GM21423 (cell line): ENCODE results near the gene TMEM161A.
"Not testable (repeated sequence)": the region's sequence is repeated elsewhere in the genome, so short reads cannot be mapped to it uniquely, and the experiment has no call there.

Source experiments
- ATAC-seq: cut with Tn5 transposase; IDR thresholded peaks from one replicate; pipeline ENCODE4 v1.9.1; 2021; ENCODE audit warnings: mild to moderate bottlenecking, moderate library complexity; ENCODE audit not compliant: unreplicated experiment

TMEM161A gene

GRCh38 chr19:19122902-19123301 is 15.4 kb downstream of the TMEM161A start:
- no peak for ATAC-seq

- ATAC-seq: no peak
Observed at GRCh38 chr19:19121371-19121770, 16.9 kb downstream of the TMEM161A start.

- ATAC-seq: no peak
Observed at GRCh38 chr19:19120308-19121231, 17.7 kb downstream of the TMEM161A start.

GRCh38 chr19:19119325-19120237 is 18.7 kb downstream of the TMEM161A start:
- no peak for ATAC-seq

GRCh38 chr19:19115954-19116353 is 22.3 kb downstream of the TMEM161A start:
- no peak for ATAC-seq

GRCh38 chr19:19113040-19113626 is 25.1 kb downstream of the TMEM161A start:
- ATAC-seq: no peak

- no peak for ATAC-seq
Observed at GRCh38 chr19:19111967-19112580, 26.2 kb downstream of the TMEM161A start.

- ATAC-seq: no peak
Observed at GRCh38 chr19:19111136-19111835, 27.0 kb downstream of the TMEM161A start.

GRCh38 chr19:19110410-19111135 is 27.7 kb downstream of the TMEM161A start:
- no peak for ATAC-seq

- no peak for ATAC-seq
Observed at GRCh38 chr19:19109601-19110000, 28.7 kb downstream of the TMEM161A start.

- ATAC-seq: no peak
Observed at GRCh38 chr19:19107654-19108053, 30.6 kb downstream of the TMEM161A start.

- ATAC-seq: not testable (repeated sequence)
Observed at GRCh38 chr19:19106938-19107337, 31.3 kb downstream of the TMEM161A start.

- no peak for ATAC-seq
Observed at GRCh38 chr19:19106056-19106551, 32.2 kb downstream of the TMEM161A start.

- no peak for ATAC-seq
Observed at GRCh38 chr19:19105365-19106055, 32.8 kb downstream of the TMEM161A start.

GRCh38 chr19:19103167-19103566 is 35.1 kb downstream of the TMEM161A start:
- ATAC-seq: no peak

- ATAC-seq: not testable (repeated sequence)
Observed at GRCh38 chr19:19102566-19102965, 35.7 kb downstream of the TMEM161A start.

GRCh38 chr19:19101540-19101939 is 36.7 kb downstream of the TMEM161A start:
- ATAC-seq: no peak

- no peak for ATAC-seq
Observed at GRCh38 chr19:19098703-19099632, 39.3 kb downstream of the TMEM161A start.
